ENCODE measurements around the gene VPS8.

Gene VPS8

GRCh38 chr3:184811999-184812661 is at the start of gene VPS8:
Gene VPS8 (plus strand): TSS chr3:184812166. CDS start chr3:184824633, 12,467 bp downstream.
- peak; percentile 98 for DNase-seq

GRCh38 chr3:184764191-184764590 is 47.8 kb upstream of the VPS8 start:
- no peak for DNase-seq

GRCh38 chr3:184765047-184765729 is 46.8 kb upstream of the VPS8 start:
- DNase-seq = no peak

GRCh38 chr3:184765730-184766074 is 46.3 kb upstream of the VPS8 start:
- no peak for DNase-seq

GRCh38 chr3:184766555-184767261 is 45.3 kb upstream of the VPS8 start:
- no peak for DNase-seq

GRCh38 chr3:184767377-184767776 is 44.6 kb upstream of the VPS8 start:
- DNase-seq = no peak

- no peak for DNase-seq
Observed at GRCh38 chr3:184769382-184770170, 42.4 kb upstream of the VPS8 start.

- DNase-seq = no peak
Observed at GRCh38 chr3:184770541-184770940, 41.4 kb upstream of the VPS8 start.

- DNase-seq = no peak
Observed at GRCh38 chr3:184771301-184772127, 40.5 kb upstream of the VPS8 start.

- DNase-seq = no peak
Observed at GRCh38 chr3:184772667-184773272, 39.2 kb upstream of the VPS8 start.

- no peak for DNase-seq
Observed at GRCh38 chr3:184773283-184774186, 38.4 kb upstream of the VPS8 start.

GRCh38 chr3:184776916-184777315 is 35.0 kb upstream of the VPS8 start:
- DNase-seq = no peak

- peak; percentile 86 for DNase-seq
Observed at GRCh38 chr3:184777566-184778356, 34.2 kb upstream of the VPS8 start.

- no peak for DNase-seq
Observed at GRCh38 chr3:184778426-184779332, 33.3 kb upstream of the VPS8 start.

- DNase-seq = no peak
Observed at GRCh38 chr3:184780981-184781515, 30.9 kb upstream of the VPS8 start.

- DNase-seq = no peak
Observed at GRCh38 chr3:184781801-184782200, 30.2 kb upstream of the VPS8 start.

GRCh38 chr3:184783319-184783718 is 28.6 kb upstream of the VPS8 start:
- no peak for DNase-seq

GRCh38 chr3:184784731-184785500 is 27.1 kb upstream of the VPS8 start:
- DNase-seq = no peak
